ENCODE measurements around the gene CUEDC2.

GRCh38 chr10:102450374-102451104 is 18.2 kb upstream of the CUEDC2 start:
- TF ChIP-seq SMC3 (IDR thresholded peaks at IDR 0.05; ENCODE audit: borderline replicate concordance, low read length) (no peak), CTCF (IDR thresholded peaks at IDR 0.05 in 2 of 3, conservative IDR thresholded peaks at IDR 0.05 in 1 of 3; ENCODE audit: control insufficient read depth in 2 of 3, extremely low read depth in 1 of 3, insufficient read depth in 1 of 3, low read depth in 3 of 3, low read length in 3 of 3) (no peak), MLLT1 (IDR thresholded peaks at IDR 0.05) (no peak), ATF3 (IDR thresholded peaks at IDR 0.05; ENCODE audit: borderline replicate concordance, extremely low read depth, low read depth, low read length) (no peak), ZBED1 (IDR thresholded peaks at IDR 0.05; ENCODE audit: borderline replicate concordance) (no peak), MEF2A (IDR thresholded peaks at IDR 0.05; ENCODE audit: insufficient read depth, low read depth, low read length) (no peak), RCOR1 (conservative IDR thresholded peaks at IDR 0.05; ENCODE audit: low read depth, low read length) (no peak), POLR2AphosphoS5 (IDR thresholded peaks at IDR 0.05; ENCODE audit: low read length) (peak; percentile 51; the same call in 1 of the 2 replicates), POU2F2 (IDR thresholded peaks at IDR 0.05; ENCODE audit: borderline replicate concordance, low read depth, low read length) (0 out of 3 replicates have a peak, but pooled peaks have one; percentile 64)
- TF ChIP-seq, protein P1, sequence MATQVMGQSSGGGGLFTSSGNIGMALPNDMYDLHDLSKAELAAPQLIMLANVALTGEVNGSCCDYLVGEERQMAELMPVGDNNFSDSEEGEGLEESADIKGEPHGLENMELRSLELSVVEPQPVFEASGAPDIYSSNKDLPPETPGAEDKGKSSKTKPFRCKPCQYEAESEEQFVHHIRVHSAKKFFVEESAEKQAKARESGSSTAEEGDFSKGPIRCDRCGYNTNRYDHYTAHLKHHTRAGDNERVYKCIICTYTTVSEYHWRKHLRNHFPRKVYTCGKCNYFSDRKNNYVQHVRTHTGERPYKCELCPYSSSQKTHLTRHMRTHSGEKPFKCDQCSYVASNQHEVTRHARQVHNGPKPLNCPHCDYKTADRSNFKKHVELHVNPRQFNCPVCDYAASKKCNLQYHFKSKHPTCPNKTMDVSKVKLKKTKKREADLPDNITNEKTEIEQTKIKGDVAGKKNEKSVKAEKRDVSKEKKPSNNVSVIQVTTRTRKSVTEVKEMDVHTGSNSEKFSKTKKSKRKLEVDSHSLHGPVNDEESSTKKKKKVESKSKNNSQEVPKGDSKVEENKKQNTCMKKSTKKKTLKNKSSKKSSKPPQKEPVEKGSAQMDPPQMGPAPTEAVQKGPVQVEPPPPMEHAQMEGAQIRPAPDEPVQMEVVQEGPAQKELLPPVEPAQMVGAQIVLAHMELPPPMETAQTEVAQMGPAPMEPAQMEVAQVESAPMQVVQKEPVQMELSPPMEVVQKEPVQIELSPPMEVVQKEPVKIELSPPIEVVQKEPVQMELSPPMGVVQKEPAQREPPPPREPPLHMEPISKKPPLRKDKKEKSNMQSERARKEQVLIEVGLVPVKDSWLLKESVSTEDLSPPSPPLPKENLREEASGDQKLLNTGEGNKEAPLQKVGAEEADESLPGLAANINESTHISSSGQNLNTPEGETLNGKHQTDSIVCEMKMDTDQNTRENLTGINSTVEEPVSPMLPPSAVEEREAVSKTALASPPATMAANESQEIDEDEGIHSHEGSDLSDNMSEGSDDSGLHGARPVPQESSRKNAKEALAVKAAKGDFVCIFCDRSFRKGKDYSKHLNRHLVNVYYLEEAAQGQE (IDR thresholded peaks at IDR 0.05; ENCODE audit: low read depth, low read length), result no peak
